Neuronal stem cell (in vitro differentiated cells): ENCODE measurements around the gene STX10.

Experiments
- DNase-seq: peaks from one replicate; pipeline ENCODE4 v3.0.0-alpha.2; 2013; ENCODE audit warnings: low spot score
- H2AFZ ChIP-seq: one replicate; pipeline ENCODE4 v1.6.1; 2013; ENCODE audit warnings: mild to moderate bottlenecking, low read length, inconsistent platforms
- H2AK5ac ChIP-seq: 2 replicates; pipeline ENCODE4 v1.6.1; 2013; ENCODE audit warnings: low read depth, mild to moderate bottlenecking, inconsistent platforms, low read length, moderate library complexity, mixed read lengths
- H2BK120ac ChIP-seq: 2 replicates; pipeline ENCODE4 v1.6.1; 2013; ENCODE audit warnings: low read depth, mild to moderate bottlenecking, inconsistent platforms, low read length, moderate library complexity, mixed read lengths
- H2BK12ac ChIP-seq: one replicate; pipeline ENCODE4 v1.6.1; 2013; ENCODE audit warnings: low read length, inconsistent platforms
- H2BK15ac ChIP-seq: 2 replicates; pipeline ENCODE4 v1.6.1; 2013; ENCODE audit warnings: mild to moderate bottlenecking, low read length, inconsistent platforms, mixed read lengths
- H2BK5ac ChIP-seq: one replicate; pipeline ENCODE4 v1.6.1; 2013; ENCODE audit warnings: inconsistent platforms, mild to moderate bottlenecking, low read length, moderate library complexity
- H3K14ac ChIP-seq: one replicate; pipeline ENCODE4 v1.6.1; 2013; ENCODE audit warnings: low read length, inconsistent platforms
- H3K18ac ChIP-seq: 2 replicates; pipeline ENCODE4 v1.6.1; 2013; ENCODE audit warnings: low read length, inconsistent platforms
- H3K23ac ChIP-seq: 2 replicates; pipeline ENCODE4 v1.6.1; 2013; ENCODE audit warnings: low read depth, mild to moderate bottlenecking, mixed read lengths, low read length, inconsistent platforms; ENCODE audit not compliant: poor library complexity
- H3K27ac ChIP-seq: replicated peaks from 3 replicates; pipeline ENCODE4 v1.5.1; 2013; ENCODE audit warnings: low read length, inconsistent platforms
- H3K27me3 ChIP-seq, 3 experiments: 2 replicates each; pipeline ENCODE4 v1.6.1; 2013; ENCODE audit warnings: low read length in 3 of 3, mild to moderate bottlenecking in 2 of 3, inconsistent platforms in 1 of 3, low read depth in 1 of 3, mixed read lengths in 1 of 3, moderate library complexity in 1 of 3; ENCODE audit not compliant: control insufficient read depth in 3 of 3, insufficient read depth in 3 of 3
- H3K36me3 ChIP-seq, 2 donors: replicated peaks in 1 of 2; 2 replicates each; pipeline ENCODE4 v1.6.1; 2013; ENCODE audit warnings: low read length in 2 of 2; ENCODE audit not compliant: control insufficient read depth in 2 of 2, insufficient read depth in 2 of 2
- H3K4ac ChIP-seq: 2 replicates; pipeline ENCODE4 v1.6.1; 2013; ENCODE audit warnings: inconsistent platforms, mild to moderate bottlenecking, low read length, moderate library complexity
- H3K4me1 ChIP-seq, 2 donors: 1 replicate in 1 of 2; 2 replicates in 1 of 2; pipeline ENCODE4 v1.6.1; 2013; ENCODE audit warnings: low read length in 2 of 2, low read depth in 1 of 2; ENCODE audit not compliant: control insufficient read depth in 2 of 2, insufficient read depth in 1 of 2
- H3K4me2 ChIP-seq: one replicate; pipeline ENCODE4 v1.6.1; 2013; ENCODE audit warnings: mild to moderate bottlenecking, low read length, inconsistent platforms; ENCODE audit not compliant: insufficient read depth, poor library complexity, severe bottlenecking
- H3K4me3 ChIP-seq, 2 donors: 2 replicates each; pipeline ENCODE4 v1.5.1; 2013; ENCODE audit warnings: low read length in 2 of 2, mild to moderate bottlenecking in 2 of 2, inconsistent platforms in 1 of 2, moderate library complexity in 1 of 2
- H3K79me1 ChIP-seq: one replicate; pipeline ENCODE4 v1.6.1; 2013; ENCODE audit warnings: low read depth, mild to moderate bottlenecking, inconsistent platforms, low read length, moderate library complexity
- H3K9ac ChIP-seq: one replicate; pipeline ENCODE4 v1.6.1; 2013; ENCODE audit warnings: mild to moderate bottlenecking, low read depth, low read length, inconsistent platforms; ENCODE audit not compliant: poor library complexity
- H3K9me3 ChIP-seq, 2 donors: replicated peaks in 1 of 2; 2 replicates each; pipeline versions ENCODE3 to v1.6.1; 2013; ENCODE audit warnings: low read length in 2 of 2, mild to moderate bottlenecking in 2 of 2, inconsistent platforms in 1 of 2, low read depth in 1 of 2, mixed read lengths in 1 of 2, moderate library complexity in 1 of 2; ENCODE audit not compliant: control insufficient read depth in 2 of 2, insufficient read depth in 1 of 2
- H4K8ac ChIP-seq: one replicate; pipeline ENCODE4 v1.6.1; 2013; ENCODE audit warnings: low read depth, mild to moderate bottlenecking, inconsistent platforms, low read length, moderate library complexity
- H4K91ac ChIP-seq: one replicate; pipeline ENCODE4 v1.6.1; 2013; ENCODE audit warnings: low read length, low read depth, mild to moderate bottlenecking, inconsistent platforms; ENCODE audit not compliant: poor library complexity
- WGBS, 2 donors: extraction: QIAGEN DNeasy Blood & Tissue Kit; methylation state at CpG; one replicate each; pipeline ENCODE4 v1.1.7; 2013; ENCODE audit warnings: missing lambda C conversion rate in 2 of 2, mixed read lengths in 1 of 2; ENCODE audit not compliant: insufficient read length in 2 of 2, insufficient replicate concordance in 1 of 2; ENCODE audit errors: extremely low coverage in 2 of 2; 5-methylcytosine and 5-hydroxymethylcytosine counted together

The STX10 gene

GRCh38 chr19:13119627-13120026, 30.5 kb downstream of the STX10 start:
- H2BK15ac ChIP-seq: no peak overlapping the region
- H2AFZ ChIP-seq: no peak overlapping the region
- H4K8ac ChIP-seq: no peak overlapping the region
- H4K91ac ChIP-seq: no peak overlapping the region
- H3K36me3 ChIP-seq: peaks cover 24 to 52% of the 10 kb centered on the region in 2 donors
- no peak overlapping the region for H3K14ac ChIP-seq
- no peak overlapping the region for H3K4ac ChIP-seq
- peaks cover 16 to 21% of the 10 kb centered on the region in 2 donors for H3K4me1 ChIP-seq
- no peak overlapping the region for H3K18ac ChIP-seq
- H3K9me3 ChIP-seq: no peaks in the 10 kb centered on the region
- peak overlapping the region; percentile 62 for H3K4me2 ChIP-seq
- no peak overlapping the region for H3K23ac ChIP-seq
- H2BK120ac ChIP-seq: no peak overlapping the region
- H2BK5ac ChIP-seq: no peak overlapping the region
- H3K4me3 ChIP-seq: peak overlapping the region; percentile 80 to 96
- H2BK12ac ChIP-seq: no peak overlapping the region
- H2AK5ac ChIP-seq: no peak overlapping the region
- no CpG with 5 or more reads among the region's 8 CpGs for WGBS, 2 donors
- no peak for DNase-seq
- no peaks in the 10 kb centered on the region for H3K27me3 ChIP-seq
- no peak overlapping the region for H3K9ac ChIP-seq
- no peak overlapping the region for H3K27ac ChIP-seq
- H3K79me1 ChIP-seq: peaks cover 28% of the 10 kb centered on the region

- H2BK12ac ChIP-seq: peak overlapping the region; percentile 92
- peaks cover 16 to 21% of the 10 kb centered on the region in 2 donors for H3K4me1 ChIP-seq
- H3K79me1 ChIP-seq: peaks cover 26% of the 10 kb centered on the region
- H2AFZ ChIP-seq: peak overlapping the region; percentile 83
- no peaks in the 10 kb centered on the region for H3K9me3 ChIP-seq
- peak overlapping the region; percentile 100 for H3K18ac ChIP-seq
- H2BK5ac ChIP-seq: peak overlapping the region; percentile 98
- peak overlapping the region; percentile 62 for H3K23ac ChIP-seq
- H4K8ac ChIP-seq: no peak overlapping the region
- peak overlapping the region; percentile 100 for H4K91ac ChIP-seq
- peak overlapping the region; percentile 90 for H3K4ac ChIP-seq
- H3K36me3 ChIP-seq: peaks cover 22 to 48% of the 10 kb centered on the region in 2 donors
- no CpG with 5 or more reads among the region's 57 CpGs for WGBS, 2 donors
- H3K9ac ChIP-seq: peak overlapping the region; percentile 99
- H3K14ac ChIP-seq: peak overlapping the region; percentile 100
- H3K27me3 ChIP-seq: no peaks in the 10 kb centered on the region
- peak overlapping the region; percentile 96 to 99 for H3K4me3 ChIP-seq
- DNase-seq: peak; percentile 71
- peak overlapping the region; percentile 96 for H2BK120ac ChIP-seq
- peak overlapping the region; percentile 98 for H2AK5ac ChIP-seq
- H2BK15ac ChIP-seq: peak overlapping the region; percentile 93
- H3K4me2 ChIP-seq: peak overlapping the region; percentile 62
- peak overlapping the region; percentile 91 for H3K27ac ChIP-seq
Observed at GRCh38 chr19:13118424-13119193, 31.6 kb downstream of the STX10 start.

DNA sequence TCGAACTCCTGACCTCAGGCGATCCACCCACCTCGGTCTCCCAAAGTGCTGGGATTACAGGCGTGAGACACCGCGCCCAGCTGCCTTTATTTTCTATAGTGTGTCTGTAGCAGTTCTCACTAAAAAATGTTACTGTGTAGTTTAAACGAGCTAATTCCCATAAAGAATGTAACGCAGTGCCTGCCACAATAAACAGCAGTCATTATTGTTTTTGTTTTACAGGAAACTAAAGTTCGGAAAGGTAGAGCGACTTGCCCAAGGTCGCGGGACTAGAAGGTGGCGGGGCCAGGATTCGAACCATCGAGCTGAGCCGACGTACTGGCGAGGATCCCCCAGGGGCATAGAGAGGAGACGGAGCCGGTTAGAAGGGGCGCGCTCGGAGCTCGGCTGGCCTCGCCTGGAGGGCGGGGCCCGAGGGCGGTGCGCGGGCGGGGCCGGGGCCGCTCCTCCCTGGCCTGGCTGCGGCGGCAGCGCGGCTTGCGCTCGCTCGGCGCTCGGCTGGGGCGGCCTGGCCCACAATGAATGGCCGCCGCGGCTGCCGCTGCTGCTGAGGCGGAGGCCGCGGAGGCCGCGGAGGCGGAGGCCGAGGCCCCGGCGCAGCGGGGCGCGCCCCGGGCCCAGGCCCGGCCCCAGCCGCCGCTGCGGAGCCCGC, 32.3 kb downstream of the STX10 start, which contains the start of gene NACC1:
Gene NACC1 (plus strand): TSS at position 493 of the 652 bp plus-strand sequence. CDS start 16,944 bp downstream, outside the sequence.
- H3K27me3 ChIP-seq: no peaks in the 10 kb centered on the region
- H3K4me2 ChIP-seq: peak within 1 kb of the TSS; percentile 62
- WGBS, 2 donors: no CpG with 5 or more reads among the region's 65 CpGs
- peak within 1 kb of the TSS; percentile 91 for H3K27ac ChIP-seq
- peaks cover 22% of the 10 kb centered on the region for H3K79me1 ChIP-seq
- H2AFZ ChIP-seq: peak within 1 kb of the TSS; percentile 98
- H3K4me3 ChIP-seq: peak within 1 kb of the TSS; percentile 99 to 100
- peak; percentile 86 for DNase-seq
- peak within 1 kb of the TSS; percentile 96 for H2BK120ac ChIP-seq
- H2AK5ac ChIP-seq: peak within 1 kb of the TSS; percentile 98
- H2BK12ac ChIP-seq: peak within 1 kb of the TSS; percentile 92
- peak within 1 kb of the TSS; percentile 99 for H3K9ac ChIP-seq
- H3K4me1 ChIP-seq: peaks cover 16 to 19% of the 10 kb centered on the region in 2 donors
- H4K91ac ChIP-seq: peak within 1 kb of the TSS; percentile 100
- no peaks in the 10 kb centered on the region for H3K9me3 ChIP-seq
- H4K8ac ChIP-seq: no peak within 1 kb of the TSS
- peak within 1 kb of the TSS; percentile 100 for H3K18ac ChIP-seq
- peak within 1 kb of the TSS; percentile 93 for H2BK15ac ChIP-seq
- H3K4ac ChIP-seq: peak within 1 kb of the TSS; percentile 90
- H3K36me3 ChIP-seq: peaks cover 19 to 48% of the 10 kb centered on the region in 2 donors
- peak within 1 kb of the TSS; percentile 100 for H3K14ac ChIP-seq
- peak within 1 kb of the TSS; percentile 98 for H2BK5ac ChIP-seq
- peak within 1 kb of the TSS; percentile 62 for H3K23ac ChIP-seq
